HG03139 (cell line): ENCODE measurements around the gene CRYBA2.

Source experiments
- ATAC-seq: cut with Tn5 transposase; IDR thresholded peaks from one replicate; pipeline ENCODE4 v1.9.1; 2021; ENCODE audit not compliant: unreplicated experiment

Gene CRYBA2, protein sequence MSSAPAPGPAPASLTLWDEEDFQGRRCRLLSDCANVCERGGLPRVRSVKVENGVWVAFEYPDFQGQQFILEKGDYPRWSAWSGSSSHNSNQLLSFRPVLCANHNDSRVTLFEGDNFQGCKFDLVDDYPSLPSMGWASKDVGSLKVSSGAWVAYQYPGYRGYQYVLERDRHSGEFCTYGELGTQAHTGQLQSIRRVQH

DNA sequence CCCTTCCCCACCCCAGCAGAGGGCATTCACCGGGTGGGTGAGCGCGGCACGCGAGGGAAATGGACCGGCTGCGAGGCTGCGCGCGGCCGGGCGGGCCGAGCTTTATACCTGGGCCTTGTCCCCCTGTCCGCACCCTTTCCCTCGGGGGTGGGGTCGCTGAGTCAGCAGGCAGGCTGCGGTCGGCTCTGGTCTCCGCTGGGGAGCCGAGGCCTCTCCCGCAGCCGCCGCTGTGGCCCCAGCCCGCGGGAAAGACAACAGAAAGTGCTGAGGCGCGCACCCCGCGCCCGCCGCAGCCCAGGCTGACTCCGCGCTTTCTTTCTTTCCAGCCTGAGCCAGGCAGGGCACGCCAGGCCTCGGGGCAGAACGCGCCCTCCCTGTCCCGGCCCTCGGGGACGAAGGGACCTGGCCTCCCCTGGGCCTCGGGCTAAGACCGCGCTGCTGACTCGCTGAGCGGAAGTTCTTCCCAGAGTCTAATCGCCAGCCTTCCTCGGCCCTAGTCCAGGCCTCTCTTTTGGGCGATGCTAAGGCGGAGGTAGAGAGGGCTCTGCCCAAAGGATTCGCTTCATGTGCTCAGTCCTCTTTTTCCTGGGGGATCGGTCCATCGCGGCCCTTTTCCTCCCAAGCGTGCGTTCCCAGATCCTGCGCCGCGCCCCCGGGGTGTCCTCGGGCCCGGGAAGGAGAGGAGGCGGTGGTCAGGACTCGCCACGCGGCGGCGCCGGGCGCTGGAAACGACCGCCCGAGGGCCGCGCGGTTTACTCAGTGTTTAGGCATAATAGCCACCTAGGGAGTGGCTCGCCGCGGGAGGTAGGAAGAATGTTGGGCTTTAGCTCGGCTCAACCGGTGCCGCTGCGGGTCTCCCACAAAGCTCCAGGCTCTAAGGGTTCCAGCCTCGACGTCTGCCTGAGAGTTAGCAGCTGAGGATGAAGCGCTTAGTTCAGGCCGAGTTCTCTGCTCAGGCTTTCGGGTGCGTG is at the start of gene CRYBA2:
CRYBA2 (minus strand) TSS at position 78 of the 971 bp plus-strand sequence. CDS start 246 bp downstream, outside the sequence.
- ATAC-seq, result no peak

DNA sequence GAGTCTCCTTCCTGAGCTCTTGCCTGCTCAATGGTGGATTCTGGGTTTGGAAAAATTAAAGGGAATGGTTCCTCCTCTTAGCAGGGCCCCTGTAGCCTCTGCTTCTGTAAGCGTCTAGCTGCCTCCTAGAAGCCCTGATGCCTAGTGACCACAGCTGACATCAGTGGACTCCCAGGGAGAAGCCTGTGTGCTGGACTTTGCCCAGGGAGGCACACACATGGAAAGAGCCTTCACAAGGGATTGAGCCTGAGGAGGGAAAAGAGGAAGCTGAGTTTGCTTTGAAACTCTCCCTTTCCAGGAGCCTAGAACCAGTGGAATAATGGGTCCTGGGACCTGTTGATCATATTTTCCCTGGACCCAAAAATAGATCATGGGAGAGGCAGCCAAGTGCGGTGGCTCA is 49.5 kb upstream of the CRYBA2 start:
- no peak for ATAC-seq

DNA sequence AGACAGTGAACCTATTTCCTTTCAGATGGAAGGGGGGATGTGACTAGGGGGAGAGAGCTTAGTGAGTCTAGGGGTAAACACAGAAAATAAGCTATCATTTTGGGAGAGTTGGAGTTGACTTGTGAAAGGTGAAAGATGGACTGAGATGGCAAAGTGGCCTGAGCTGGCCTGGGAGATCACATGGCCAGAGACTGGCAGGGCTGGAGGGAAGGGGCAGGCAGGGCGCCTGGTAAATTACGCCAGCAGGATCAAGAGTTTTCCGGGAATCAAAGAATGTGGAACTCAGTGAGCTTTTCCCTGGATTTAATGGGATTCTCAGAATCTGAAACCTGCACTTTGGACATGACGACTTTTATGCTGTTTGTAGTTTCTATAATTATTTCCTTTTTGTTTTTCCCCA is 48.9 kb upstream of the CRYBA2 start:
- ATAC-seq, result no peak

DNA sequence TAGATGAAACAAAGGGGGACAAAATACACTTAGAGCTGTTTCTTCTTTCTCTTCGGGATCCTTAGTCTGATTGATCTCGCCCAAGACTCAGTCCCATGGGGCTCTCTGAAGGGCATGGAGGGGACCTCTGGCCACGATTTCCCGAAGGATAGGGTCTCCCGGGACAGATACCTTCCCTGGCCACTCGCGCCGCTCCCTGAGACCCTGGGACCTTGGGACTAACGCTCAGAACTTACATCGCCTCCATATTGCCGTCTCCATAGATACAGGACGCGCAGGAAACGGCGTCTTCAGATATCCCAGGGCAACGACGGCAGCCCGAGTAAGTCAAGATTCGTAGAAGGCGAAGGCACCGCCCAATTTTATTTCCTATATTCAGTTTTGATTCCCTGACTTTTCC is 48.0 kb upstream of the CRYBA2 start, which contains the start of gene CFAP65:
CFAP65 (minus strand) TSS at position 265 of the 400 bp plus-strand sequence. CDS start 2,468 bp downstream, outside the sequence.
- ATAC-seq, result no peak

DNA sequence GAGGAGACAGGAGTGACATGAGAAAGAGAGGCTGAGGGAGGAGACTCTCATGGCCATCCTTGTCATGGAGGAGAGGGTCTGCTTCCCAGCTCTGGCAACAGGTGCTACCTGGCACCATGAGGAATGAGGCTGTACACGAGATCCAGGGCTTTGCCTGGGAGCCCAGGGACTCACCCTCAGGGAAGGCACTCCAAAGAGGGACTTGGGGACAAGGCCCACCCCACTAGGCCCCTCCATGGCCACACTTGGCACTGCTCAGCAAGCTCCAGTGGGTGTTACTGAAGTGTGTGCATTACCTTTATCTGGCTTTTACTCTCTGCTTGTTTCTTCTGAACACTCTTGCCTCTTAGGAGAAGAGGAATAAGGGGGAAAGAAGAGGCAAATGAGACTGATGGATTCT is 45.4 kb upstream of the CRYBA2 start:
- ATAC-seq, result no peak

DNA sequence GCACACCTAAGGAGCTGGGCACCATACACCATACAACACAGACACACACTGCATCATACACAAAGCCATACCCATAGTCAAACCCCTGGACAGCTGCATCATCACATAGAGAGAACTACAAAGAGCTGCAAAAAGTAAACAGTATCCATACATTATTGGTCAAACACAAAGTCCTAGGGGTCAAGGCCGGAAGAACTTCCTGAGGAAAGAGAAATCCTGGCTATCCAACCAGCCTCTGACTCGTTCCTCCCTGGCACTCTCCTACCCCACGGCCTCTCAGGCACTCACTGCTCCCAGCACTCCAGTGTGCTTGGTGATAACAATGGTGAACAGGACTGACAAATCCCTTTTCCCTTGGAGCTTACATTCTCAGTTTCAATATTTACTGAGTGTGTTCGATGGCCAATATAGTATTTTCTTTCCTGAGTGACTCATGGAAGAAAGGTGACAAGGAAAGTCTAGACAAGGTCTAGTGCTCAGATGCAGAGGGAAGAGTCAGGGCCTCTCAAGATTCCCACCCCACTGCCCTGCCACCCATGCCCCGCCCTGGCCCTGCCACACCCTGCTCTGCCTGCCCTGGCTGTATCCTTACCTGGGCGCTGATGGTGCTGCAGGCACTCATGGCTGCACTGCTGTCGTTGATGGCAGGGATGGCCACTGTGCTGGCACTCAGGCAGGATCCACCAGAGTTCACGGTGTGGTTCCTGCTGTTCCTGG is 44.7 kb upstream of the CRYBA2 start:
- no peak for ATAC-seq

DNA sequence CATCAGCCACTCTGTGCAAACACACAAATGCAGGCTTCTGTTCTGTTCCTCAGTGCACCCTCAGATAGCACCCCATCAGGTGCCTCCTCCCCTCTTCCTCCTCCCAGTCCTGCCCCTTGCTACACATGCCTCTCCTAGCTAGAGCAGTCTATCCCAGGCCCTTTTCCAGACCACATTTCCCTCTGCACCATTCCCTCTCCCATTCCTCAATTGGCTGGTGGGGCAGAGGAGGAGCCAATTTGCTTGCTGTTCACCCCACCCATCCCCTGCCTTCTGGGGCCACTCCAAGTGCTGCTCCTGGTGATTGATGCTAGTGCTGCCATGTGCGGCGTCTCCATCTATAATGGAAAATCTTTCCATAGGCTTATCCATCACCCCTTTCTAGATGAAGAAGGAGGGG is 42.7 kb upstream of the CRYBA2 start:
- no peak for ATAC-seq

DNA sequence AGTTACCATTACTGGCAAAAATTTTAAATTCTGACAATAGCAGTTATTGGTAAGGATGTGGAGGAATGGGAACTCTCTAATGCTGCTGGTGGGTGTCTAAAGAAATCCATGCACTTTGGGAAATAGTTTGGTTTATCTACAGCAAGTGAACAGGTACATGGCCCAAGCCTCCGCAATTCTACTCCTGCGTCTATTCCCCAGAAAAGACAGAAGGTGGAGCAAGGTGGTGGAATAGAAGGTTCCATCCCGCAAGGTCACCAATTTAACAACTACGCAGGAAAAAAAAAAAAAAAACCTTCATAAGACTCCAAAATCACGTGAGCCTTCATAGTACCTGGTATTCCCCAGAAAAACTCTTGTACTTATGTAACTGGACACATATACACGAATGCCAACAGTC is 41.6 kb upstream of the CRYBA2 start:
- ATAC-seq, result no peak

DNA sequence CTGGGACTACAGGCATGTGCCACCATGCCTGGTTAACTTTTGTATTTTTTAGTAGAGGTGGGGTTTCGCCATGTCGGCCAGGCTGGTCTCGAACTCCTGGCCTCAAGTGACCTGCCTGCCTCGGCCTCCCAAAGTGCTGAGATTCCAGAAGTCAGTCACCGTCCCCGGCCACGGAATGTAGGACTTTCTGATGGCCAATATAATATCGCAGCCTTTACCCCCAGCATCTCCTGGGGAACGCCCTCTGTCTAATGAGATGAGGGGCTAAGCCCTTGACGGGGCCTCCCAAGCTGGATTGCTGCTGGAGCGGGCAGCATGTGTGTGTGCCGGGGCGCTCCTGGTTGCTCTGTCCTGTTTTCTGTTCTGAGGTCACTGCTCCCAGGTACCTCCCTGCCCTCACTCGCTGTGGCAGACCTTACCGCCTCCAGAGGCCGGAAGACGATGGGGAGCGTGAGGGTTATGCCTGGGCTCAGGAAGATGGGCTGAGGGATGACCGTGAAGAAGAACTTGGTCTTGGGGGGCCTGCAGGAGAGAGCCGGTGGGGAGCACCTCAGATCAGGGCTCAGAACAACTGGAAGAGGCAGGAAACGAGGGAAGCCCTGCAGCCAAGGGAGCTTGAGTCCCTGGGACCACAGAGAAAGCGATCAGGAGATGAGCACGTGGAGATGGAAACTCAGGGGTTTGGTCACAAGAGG is 39.0 kb upstream of the CRYBA2 start:
- no peak for ATAC-seq

DNA sequence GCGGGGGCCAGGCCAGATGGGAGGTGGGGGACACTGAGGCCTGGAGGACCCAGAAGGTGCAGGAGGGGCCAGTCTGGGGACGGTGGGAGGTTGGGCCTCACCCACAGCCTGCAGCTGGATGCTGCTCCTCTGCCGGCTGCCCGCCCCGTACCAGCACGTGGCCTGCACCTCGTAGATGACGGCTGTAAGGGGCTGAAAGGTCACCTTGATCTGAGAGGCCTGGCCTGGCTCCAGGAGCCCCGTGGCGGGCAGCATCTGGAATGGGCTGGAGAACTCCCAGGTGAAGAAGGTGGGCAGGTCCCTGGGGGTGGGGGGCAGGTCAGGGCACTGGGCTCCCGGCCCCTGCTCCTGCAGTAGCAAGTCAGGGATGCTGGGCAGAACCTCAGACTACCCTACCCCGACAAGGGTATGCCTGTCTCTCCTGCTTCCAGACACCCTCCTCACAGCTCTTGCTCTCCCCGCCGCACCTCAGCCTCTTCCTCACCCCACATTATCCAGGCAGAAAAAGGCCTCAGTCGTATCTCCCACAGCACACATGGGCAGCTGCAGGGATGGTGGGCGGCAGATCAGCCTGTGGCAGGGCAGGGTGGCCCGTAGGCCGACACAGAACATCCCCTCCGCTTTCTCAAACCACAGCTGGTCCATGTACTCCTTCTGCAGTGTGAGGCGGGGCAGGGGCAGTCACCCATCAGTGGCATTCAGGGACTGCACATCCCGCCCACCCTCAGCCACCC is 38.0 kb upstream of the CRYBA2 start:
- ATAC-seq, result no peak

DNA sequence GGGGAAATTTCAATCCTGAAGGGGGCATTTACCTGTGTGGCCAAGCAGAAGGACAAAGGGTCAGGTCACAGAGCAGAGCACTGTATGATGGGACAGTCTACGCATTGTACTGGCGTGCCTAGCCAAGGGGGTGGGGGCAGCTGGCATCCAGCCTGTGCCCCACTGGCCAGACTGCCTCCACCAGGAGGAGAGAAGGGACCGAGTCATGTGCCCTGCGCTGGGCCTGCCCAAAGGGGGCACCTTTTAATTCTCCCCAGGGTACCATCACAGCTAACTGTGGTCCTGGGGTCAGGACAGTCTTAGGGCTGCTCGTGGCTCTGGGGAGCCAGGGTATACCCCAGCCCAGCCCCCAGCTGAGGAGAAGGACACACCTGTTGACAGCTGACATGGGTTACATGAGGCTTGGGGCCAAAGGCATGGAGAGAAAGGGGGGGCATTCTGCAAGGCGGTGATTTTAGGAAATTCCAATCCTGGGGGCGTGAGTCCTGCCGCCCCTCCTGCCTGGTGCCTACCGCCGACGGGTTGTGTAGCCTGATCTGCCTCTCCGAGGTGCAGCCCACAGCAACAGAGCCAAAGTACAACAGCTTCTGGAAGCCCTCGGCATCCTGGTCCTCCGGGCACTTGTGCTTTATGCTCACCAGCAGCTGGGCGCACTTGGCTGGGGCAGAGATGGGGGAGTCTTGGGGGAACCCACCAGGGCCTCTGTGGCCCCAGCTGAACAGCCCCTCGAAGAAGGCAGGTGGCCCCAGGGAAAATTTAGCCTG is 37.1 kb upstream of the CRYBA2 start:
- ATAC-seq, result no peak

DNA sequence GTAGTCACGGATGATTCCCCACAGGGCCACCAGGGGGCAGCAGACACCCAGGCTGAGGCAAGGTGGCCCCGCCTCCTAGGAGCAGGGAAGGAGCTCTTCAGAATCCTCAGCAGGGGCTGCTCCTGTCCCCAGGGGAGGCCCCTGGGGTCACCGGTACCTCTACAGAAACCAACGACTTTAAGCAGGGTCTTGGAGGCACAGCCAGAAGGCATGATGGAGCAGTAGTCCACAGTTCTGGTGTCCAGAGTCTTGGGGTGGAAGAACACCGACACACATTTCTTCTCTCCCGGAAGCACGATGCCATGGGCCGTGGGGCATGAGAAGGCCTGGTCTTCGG is 36.6 kb upstream of the CRYBA2 start:
- no peak for ATAC-seq

DNA sequence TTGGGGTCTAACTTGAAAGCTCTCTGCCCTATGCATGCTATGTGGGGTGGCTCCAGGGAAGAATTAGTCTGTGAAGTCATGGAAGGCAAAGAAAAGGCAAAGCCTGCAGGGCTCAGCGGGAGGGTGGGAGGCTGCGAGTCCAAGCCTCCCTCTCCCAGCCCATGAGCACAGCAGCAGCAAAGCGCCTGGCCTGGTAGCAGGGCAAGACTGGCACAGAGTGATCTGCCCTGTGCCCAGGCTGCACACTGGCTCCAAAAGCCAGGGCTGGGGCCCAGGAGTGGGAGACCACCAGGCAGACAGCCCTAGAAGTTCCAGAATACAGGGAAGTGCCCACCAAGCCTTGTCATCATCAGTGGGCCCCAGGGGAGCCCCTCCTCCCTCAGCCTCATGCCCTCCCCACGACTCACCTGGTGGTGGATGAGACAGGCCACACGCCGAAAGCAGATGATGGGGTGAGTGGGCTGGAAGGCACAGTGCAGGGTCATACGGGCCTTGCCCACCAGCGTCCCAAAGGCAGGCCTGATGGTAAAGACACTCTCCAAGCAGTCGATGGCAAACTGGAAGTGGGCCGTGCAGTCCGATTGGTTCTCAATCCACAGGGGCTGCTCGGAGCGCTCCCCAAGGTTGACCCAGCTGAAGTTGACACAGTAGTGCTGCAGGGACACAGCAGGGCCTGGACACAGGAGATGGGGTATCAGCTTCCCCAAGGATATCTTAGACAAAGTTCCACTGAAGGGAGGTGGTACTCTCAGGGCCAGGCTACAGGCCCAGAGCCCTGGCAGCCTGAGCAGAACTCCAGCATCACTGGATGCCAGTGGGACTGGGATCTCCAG is 36.0 kb upstream of the CRYBA2 start:
- no peak for ATAC-seq

DNA sequence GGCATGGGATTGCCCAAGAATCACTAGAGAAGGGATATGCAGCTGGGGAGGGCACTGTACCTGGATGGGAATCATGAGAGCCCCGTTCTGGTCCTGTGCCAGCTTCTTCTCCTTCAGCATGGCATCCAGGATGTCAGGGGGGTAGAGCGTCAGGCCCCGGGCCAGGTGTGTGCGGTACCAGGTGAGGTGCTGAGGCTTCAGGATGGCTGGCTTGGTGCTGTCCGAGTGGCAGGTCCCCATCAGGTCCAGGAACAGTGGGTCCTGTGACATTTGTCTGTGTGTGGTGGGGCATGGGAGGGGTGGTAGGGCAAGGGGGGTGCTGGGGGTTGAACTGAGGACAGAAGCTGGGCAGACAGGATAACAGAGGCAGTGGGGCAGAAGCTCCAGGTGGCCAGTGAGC is 34.9 kb upstream of the CRYBA2 start:
- no peak for ATAC-seq

DNA sequence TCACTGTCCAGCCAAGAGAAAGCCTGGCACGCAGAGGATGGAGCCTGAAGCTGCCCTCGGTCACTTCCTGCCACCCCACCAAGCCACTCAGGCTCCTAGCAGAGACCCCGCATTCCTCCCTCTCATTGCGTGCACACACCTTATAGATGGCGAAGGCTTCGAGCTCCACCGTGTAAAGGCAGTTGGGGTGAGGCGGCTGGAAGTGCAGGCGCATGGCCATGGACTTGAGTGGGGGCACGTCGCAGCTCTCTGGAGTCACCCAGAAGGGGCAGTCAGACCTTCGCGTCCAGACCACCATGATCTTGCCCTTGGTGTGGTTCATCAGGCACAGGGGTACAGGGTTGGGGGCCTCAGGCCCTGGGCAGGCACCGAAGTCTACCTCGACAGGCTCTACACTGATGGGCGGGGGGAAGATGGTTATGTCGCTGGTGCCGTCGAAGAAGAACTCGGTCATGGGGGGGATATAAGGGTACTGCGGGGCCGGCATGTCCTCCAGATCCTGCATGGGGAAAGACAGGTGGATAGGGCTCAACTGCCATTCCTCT is 34.4 kb upstream of the CRYBA2 start:
- ATAC-seq, result no peak

DNA sequence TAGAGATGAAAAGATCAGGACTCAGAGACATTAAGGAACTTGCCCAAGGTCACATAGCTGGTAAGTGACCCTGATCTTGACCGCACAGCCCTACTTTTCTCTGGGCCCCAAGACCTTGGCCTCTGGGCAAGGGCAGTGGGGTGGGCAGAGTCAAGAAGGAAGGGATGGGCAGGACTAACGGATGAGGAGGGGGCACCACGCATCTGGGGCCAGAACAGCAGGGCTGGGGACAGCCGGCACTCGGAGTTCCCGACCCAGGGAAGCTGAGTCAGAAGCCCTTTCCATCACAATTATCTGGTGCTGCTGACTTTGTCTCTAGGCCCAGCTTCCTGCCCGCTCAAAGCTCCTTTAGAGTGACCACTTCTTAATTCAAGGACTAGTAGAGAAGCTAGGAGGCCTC is 33.7 kb upstream of the CRYBA2 start:
- ATAC-seq, result no peak

DNA sequence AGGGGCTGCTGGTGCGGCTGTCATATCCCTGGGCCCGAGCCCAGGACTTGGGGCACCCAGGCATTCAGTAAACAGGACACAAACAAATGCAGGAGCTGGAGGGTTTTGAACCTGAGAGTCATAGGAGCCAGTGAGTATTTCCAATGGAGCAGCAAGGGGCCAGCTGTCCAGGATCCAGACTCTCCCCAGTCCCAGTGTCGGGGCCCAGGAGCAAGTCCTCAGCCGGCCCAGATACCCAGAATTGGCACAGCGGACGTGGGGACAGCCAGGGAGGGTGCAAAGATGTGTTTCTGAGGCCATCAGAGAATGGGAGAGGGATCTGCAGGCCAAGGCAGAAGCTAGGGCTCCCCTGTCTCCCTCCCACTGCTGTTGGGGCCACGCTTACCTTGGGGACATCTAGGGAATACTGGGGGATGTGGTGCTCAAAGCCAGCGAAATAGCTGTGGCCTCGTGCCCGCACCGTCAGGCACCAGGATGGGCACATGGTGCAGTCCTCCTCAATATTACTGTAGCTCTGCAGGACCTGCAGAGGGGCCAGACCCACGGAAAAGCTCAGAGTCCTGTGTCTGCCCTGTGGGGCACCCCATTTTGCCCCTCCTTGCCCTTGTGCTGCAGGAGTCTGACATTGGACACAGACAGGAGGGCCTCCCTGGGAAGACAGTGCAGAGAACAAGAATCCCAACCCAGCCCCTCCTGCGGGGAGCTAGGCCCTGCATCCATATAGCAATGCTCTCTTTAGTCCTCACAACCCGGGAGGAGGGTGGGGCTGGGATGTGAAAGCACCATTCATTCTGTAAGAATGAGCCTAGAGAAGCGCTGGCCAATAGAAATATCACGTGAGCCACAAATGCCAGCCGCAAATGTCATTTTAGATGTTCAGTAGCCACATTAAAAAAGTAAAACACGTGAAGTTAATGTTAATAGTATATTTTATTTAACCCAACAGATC is 32.7 kb upstream of the CRYBA2 start:
- ATAC-seq, result no peak
